Activated naive CD4-positive, alpha-beta T cell treated with anti-CD3 and anti-CD28 coated beads for 36 hours (primary cell): Measurements from ENCODE around the gene CCNE1. TPM values are rescaled to one million over a fixed set of nuclear protein-coding genes. Genes with fewer than 3 reads are reported as not detected.

Experiments used
- CTCF ChIA-PET: fragments of 350-600 bp; sonication (Branson Sonifier 250); formaldehyde crosslinking; loops from one replicate; lab custom pipeline; 2021; ENCODE audit warnings: antibody characterized with exemption; lab: Charles Lee
- DNase-seq: peaks from one replicate; pipeline ENCODE4 v3.0.0-alpha.2; 2020
- H3K27ac Mint-ChIP-seq: one replicate; pipeline ENCODE4 v1.8.0; 2021; ENCODE audit warnings: mild to moderate bottlenecking, mixed read lengths
- H3K27me3 Mint-ChIP-seq: one replicate; pipeline ENCODE4 v1.8.0; 2021; ENCODE audit warnings: low read depth, mixed read lengths
- H3K36me3 Mint-ChIP-seq: one replicate; pipeline ENCODE4 v1.8.0; 2021; ENCODE audit warnings: low read depth, mixed read lengths
- H3K4me1 Mint-ChIP-seq: one replicate; pipeline ENCODE4 v1.8.0; 2021; ENCODE audit warnings: low read depth, mixed read lengths
- H3K4me3 Mint-ChIP-seq: one replicate; pipeline ENCODE4 v1.8.0; 2021; ENCODE audit warnings: mild to moderate bottlenecking, moderate library complexity, mixed read lengths
- H3K9me3 Mint-ChIP-seq: one replicate; pipeline ENCODE4 v1.8.0; 2021; ENCODE audit warnings: mixed read lengths
- intact Hi-C: fragments of 100-400 bp; cut with micrococcal nuclease; formaldehyde crosslinking; loops from one replicate; pipeline ENCODE4 v1.15.1; 2023
- total RNA-seq, 2 experiments: library from RNA; stranded (reverse); gene quantifications; one replicate each; pipeline ENCODE4 v1.2.3, GENCODE V29; 2021

Gene CCNE1
- total RNA-seq, 2 experiments from 2014 or later: 31.2 to 34.1 TPM

DNA sequence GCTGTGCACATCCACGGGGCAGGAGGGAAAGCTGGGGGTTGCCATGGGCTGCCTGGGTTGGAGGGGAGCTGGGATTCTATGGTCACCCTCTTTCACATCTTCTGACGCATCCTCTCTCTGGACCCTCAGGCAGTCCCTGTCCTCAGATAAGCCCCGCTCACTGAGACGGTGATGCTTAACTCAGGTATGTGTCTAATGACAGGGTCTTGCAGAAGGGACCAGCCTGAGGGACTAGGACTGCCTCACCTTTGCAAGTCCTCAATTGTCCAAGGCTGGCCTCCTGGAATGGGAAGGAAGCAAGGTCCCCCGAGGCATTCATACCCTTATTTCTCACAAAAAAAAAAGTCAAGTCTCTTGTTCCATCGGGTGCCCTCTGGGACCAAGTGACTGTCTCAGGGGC is 37.7 kb upstream of the CCNE1 start:
- Mint-ChIP-seq H3K27me3 (no peaks in the 10 kb centered on the region), H3K36me3 (no peaks in the 10 kb centered on the region), H3K9me3 (no peaks in the 10 kb centered on the region), H3K4me3 (no peak overlapping the region), H3K27ac (no peak overlapping the region), H3K4me1 (no peaks in the 10 kb centered on the region)
- intact Hi-C loops: loop anchor here (5.0 kb wide), 1 partner anchor 38 kb away; the partner anchor contains the start of gene CCNE1
- CTCF ChIA-PET: interaction anchor here (3.4 to 4.4 kb wide), 2 partner anchors 13 to 98 kb away, joined by 16 to 17 read pairs; no protein-coding TSS in a partner anchor
- no peak for DNase-seq

DNA sequence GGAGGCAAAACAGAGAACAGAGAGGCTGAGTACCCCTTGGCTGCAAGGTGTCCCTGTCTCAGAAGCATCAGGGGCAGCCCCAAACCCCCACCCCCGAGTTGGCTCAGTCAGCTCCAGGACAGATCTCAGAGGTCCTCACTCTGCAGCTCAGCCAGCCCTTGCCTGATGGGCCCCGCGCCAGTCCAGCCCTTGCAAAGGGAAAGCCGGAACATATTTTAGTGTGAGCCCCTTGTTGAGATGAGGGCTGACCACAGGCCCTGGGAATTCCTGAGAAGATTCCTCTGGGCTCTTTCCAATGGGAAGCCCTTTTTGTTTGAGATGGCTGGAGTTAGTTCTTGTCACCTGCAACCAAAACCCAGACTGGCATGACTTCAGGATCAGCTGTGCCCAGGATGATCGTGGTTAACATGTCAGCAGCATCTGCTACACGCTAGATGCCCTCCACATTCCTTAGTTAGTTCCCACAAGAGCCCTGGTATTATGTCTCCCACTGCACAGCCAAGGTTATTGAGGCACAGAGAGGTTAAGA is 33.9 kb upstream of the CCNE1 start:
- CTCF ChIA-PET: interaction anchor here (0.6 to 1.2 kb wide), 2 partner anchors 95 to 331 kb away, joined by 3 read pairs; no protein-coding TSS in a partner anchor
- no peak for DNase-seq
- Mint-ChIP-seq H3K27ac (no peak overlapping the region), H3K9me3 (no peaks in the 10 kb centered on the region), H3K36me3 (no peaks in the 10 kb centered on the region), H3K27me3 (no peaks in the 10 kb centered on the region), H3K4me3 (no peak overlapping the region), H3K4me1 (no peaks in the 10 kb centered on the region)
- intact Hi-C loops: no loop called here

DNA sequence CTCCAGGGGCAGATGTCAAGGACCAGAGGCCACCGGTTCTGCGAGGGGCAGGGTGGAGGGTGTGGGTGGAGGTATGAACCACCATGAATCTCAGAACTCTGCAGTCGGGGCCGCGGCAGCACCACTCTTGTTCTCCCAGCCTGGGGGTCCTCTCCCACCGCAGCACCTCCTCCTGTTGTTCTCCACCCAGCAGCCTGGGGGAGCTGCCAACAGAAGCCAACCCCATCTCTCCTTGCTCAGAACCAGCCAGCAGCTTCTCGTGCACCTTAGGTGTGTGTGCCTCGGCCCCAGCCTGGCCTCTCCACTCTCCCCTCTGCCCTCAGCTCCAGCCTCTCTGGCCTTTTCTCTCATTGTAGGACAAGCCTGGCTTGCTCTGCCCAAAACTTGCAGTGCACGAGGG is 31.9 kb upstream of the CCNE1 start:
- Mint-ChIP-seq H3K27me3 (no peaks in the 10 kb centered on the region), H3K27ac (no peak overlapping the region), H3K4me1 (no peaks in the 10 kb centered on the region), H3K9me3 (no peaks in the 10 kb centered on the region), H3K36me3 (no peaks in the 10 kb centered on the region), H3K4me3 (no peak overlapping the region)
- intact Hi-C loops: no loop called here
- DNase-seq: peak; percentile 8
- CTCF ChIA-PET: interaction anchor here (0.6 to 1.1 kb wide), 2 partner anchors 20 to 61 kb away, joined by 3 to 5 read pairs; no protein-coding TSS in a partner anchor

DNA sequence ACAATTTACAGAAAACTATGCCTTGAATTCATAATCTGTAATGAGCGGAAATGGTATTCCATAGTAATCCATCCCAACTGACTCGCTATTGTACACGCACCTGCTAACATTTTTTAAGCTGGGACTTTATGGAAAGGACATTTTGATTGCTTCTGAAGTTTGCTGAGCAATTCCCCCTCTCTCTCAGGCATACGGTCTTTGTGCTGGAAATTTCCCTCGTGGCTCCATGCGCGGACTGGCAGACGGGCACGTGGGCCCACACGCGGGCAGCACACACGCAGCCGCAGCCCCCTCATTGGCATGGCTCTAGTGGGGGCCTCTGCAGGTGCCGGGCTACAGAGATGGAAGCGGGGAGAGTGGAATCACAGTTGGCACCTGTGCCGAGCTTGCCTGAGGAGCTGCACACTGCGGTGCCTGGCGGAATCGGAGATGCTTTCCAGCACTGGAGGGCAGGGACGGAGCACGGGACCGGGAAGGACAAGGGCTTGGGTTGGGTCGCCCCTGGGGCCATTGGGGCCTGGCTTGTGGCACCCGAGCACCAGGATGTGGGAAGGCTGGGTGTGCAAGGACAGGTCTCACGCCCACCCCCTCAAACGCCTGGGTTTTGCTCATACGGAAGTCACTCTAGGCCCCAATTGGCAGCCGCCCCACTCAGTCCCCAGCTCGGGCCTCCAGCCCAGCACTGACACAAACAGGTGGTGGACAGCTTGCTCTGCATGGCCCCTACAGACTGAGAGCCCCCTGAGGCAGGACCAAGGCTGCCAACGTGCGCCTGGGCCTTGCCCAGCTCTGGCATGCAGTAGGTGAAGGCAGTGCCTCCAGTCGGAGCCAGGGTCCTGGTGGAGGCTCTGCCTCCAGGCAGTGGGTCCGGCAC is 30.2 kb upstream of the CCNE1 start:
- Mint-ChIP-seq H3K9me3 (no peaks in the 10 kb centered on the region), H3K4me3 (no peak overlapping the region), H3K4me1 (no peaks in the 10 kb centered on the region), H3K36me3 (no peaks in the 10 kb centered on the region), H3K27ac (no peak overlapping the region), H3K27me3 (no peaks in the 10 kb centered on the region)
- no peak for DNase-seq
- intact Hi-C loops: no loop called here
- CTCF ChIA-PET: interaction anchor here (0.5 to 1.6 kb wide), 3 partner anchors 21 to 90 kb away, joined by 3 to 4 read pairs (median 3); no protein-coding TSS in a partner anchor

DNA sequence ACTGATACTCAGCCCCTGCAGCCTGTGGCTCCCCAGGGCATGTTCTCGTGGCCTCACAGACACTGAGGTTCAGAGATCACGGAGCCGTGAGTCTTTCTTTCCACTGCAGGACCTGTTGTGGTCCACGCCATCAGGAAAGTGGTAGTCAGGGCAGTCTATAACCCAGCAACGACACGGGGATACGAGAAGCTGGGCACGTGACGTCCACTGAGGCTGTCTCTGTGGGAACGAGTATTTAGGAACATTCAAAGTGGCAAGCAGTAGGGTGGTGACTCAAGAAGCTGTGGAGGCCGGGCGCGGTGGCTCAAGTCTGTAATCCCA is 29.6 kb upstream of the CCNE1 start:
- Mint-ChIP-seq H3K4me3 (no peak overlapping the region), H3K27me3 (no peaks in the 10 kb centered on the region), H3K9me3 (no peaks in the 10 kb centered on the region), H3K4me1 (no peaks in the 10 kb centered on the region), H3K27ac (no peak overlapping the region), H3K36me3 (no peaks in the 10 kb centered on the region)
- no peak for DNase-seq
- intact Hi-C loops: no loop called here
- CTCF ChIA-PET: interaction anchor here (0.5 to 1.6 kb wide), 4 partner anchors 18 to 89 kb away, joined by 3 to 4 read pairs (median 3); no protein-coding TSS in a partner anchor

DNA sequence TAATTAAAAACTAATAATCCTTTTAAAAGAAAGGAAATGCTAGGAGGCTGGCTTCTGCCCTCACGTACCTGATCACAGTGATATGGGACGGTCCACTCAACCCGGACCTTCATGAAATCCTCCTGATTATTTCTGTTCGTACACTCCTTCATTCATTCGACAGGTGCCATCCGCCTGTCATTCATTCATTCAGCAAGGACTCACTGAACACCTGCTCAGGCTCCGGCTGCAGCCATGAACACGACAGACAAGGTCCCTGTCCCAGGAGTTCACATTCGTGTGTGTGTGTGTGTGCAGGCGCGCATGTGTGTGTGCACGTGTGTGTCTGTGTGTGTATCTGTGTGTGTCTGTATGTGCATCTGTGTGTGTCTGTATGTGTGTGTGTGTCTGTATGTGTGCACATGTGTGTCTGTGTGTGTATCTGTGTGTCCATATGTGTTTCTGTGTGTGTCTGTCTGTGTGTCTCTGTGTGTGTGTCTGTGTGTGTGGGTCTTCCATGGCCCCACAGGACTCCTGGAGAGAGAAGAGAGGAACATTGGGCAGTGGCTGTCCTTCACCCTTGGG is 28.1 kb upstream of the CCNE1 start:
- CTCF ChIA-PET: no interaction called here
- DNase-seq: no peak
- H3K9me3 Mint-ChIP-seq: no peaks in the 10 kb centered on the region
- no peaks in the 10 kb centered on the region for H3K27me3 Mint-ChIP-seq
- intact Hi-C loops: no loop called here
- H3K27ac Mint-ChIP-seq: no peak overlapping the region
- H3K36me3 Mint-ChIP-seq: no peaks in the 10 kb centered on the region
- H3K4me3 Mint-ChIP-seq: no peak overlapping the region
- no peaks in the 10 kb centered on the region for H3K4me1 Mint-ChIP-seq

DNA sequence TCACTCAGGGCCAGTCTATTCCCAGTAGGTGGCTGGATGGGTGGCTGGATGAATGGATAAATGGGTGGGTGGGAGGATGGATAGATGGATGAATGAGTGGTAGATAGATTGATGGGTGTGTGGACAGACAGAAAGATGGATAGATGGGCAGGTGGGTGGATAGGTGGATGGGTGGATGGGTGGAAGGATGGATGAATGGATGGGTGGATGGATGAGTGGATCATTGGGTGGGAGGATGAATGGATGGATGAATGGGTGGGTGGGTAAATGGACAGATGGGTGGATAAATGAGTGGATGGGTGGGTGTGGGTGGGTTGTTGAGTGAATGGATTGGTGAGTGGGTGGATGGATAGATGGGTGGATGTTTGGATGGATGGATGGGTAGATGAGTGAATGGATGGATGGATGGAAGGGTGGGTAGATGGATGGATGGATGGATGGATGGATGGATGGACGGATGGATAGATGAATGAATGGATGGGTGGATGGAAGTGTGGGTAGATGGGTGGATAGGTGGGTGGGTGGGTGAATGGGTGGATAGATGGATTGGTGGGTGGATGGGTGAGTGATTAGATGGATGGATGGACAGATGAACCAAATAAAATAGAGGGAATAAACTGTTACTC is 27.1 kb upstream of the CCNE1 start:
- Mint-ChIP-seq H3K36me3 (no peaks in the 10 kb centered on the region), H3K4me1 (no peaks in the 10 kb centered on the region), H3K27me3 (no peaks in the 10 kb centered on the region), H3K27ac (no peak overlapping the region), H3K9me3 (no peaks in the 10 kb centered on the region), H3K4me3 (no peak overlapping the region)
- CTCF ChIA-PET: interaction anchor here (2.0 kb wide), 1 partner anchor 88 kb away, joined by 8 read pairs; no protein-coding TSS in a partner anchor
- DNase-seq: no peak
- intact Hi-C loops: no loop called here

DNA sequence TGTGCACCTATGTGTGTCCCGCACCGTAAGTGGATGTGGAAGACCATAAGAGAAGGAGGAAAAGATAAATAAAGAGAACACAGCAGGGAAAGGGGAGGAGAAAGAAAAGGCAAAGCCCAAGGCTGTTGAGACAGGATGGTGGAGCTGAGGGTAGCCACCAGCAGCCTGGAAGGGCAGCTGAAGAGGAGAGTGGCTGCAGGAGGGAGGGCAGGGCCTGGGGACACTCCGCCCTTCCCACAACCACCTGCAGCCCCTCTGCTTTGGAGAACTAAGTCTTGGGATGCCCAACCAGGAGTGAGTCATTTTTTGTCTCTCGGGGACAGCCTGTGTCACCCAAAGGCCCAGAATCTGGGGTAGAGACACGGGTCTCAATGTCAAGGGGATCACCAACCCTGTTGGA is 26.4 kb upstream of the CCNE1 start:
- Mint-ChIP-seq H3K27ac (no peak overlapping the region), H3K27me3 (no peaks in the 10 kb centered on the region), H3K4me3 (no peak overlapping the region), H3K9me3 (no peaks in the 10 kb centered on the region), H3K36me3 (no peaks in the 10 kb centered on the region), H3K4me1 (no peaks in the 10 kb centered on the region)
- CTCF ChIA-PET: interaction anchor here (0.6 to 2.0 kb wide), 3 partner anchors 69 to 292 kb away, joined by 3 to 8 read pairs (median 3); no protein-coding TSS in a partner anchor
- no peak for DNase-seq
- intact Hi-C loops: no loop called here

DNA sequence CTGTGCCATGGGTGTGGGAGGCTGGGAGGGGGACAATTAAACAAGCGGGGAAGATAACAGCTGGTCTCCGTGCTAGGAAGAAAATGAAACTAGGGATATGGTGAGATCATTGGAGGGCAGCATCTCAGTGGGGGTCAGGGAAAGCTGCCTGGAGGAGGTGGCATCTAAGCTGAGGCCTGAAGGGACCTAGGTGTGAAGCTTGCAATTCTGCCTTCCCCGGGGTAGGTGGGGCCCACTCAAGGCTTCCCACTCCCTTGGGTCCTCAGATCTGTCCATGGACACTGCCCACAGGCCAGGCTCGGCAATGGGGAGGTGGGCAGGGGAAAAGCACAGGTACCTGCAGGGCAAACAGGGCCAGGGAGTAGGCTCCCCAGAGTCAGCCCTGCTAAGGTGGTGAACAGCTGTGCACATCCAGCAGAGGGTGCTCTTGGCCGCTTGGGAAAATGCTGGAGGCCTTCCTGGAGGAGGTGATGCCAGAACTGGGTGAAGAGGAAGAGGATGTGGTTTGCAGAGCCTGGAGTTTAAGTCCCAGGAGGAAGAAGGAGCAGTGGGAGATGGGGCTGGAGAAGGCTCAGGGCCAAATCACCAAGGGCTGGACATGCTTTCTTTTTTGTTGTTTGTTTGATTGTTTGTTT is 25.7 kb upstream of the CCNE1 start:
- CTCF ChIA-PET: interaction anchor here (0.6 to 2.0 kb wide), 6 partner anchors 29 to 293 kb away, joined by 3 to 8 read pairs (median 4); no protein-coding TSS in a partner anchor
- no peak overlapping the region for H3K27ac Mint-ChIP-seq
- intact Hi-C loops: no loop called here
- H3K27me3 Mint-ChIP-seq: no peaks in the 10 kb centered on the region
- DNase-seq: peak; percentile 49
- H3K4me1 Mint-ChIP-seq: no peaks in the 10 kb centered on the region
- H3K36me3 Mint-ChIP-seq: no peaks in the 10 kb centered on the region
- H3K9me3 Mint-ChIP-seq: no peaks in the 10 kb centered on the region
- H3K4me3 Mint-ChIP-seq: no peak overlapping the region

DNA sequence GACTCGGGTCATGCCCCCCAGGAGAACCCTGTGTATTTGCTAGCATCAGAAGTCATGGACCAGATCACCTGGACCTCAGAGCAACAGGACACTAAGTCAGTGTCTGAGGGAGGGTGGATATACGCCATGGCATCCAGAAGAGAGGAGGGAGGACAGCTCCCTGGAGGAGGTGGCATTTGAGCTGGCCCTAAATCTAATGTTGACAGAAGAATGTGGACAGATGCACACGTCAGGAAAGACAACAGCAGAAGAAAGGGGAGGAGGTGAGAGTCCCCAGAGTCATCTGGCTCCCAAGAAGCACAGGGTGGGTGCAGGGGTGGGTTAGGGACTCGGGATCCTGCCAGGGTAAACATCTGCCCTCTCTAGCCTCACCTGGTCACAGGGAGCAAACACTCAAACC is 24.5 kb upstream of the CCNE1 start:
- CTCF ChIA-PET: interaction anchor here (0.8 to 1.3 kb wide), 2 partner anchors 58 to 77 kb away, joined by 4 to 5 read pairs; no protein-coding TSS in a partner anchor
- Mint-ChIP-seq H3K27ac (no peak overlapping the region), H3K9me3 (no peaks in the 10 kb centered on the region), H3K27me3 (no peaks in the 10 kb centered on the region), H3K36me3 (no peaks in the 10 kb centered on the region), H3K4me1 (no peaks in the 10 kb centered on the region), H3K4me3 (no peak overlapping the region)
- intact Hi-C loops: no loop called here
- DNase-seq: no peak

DNA sequence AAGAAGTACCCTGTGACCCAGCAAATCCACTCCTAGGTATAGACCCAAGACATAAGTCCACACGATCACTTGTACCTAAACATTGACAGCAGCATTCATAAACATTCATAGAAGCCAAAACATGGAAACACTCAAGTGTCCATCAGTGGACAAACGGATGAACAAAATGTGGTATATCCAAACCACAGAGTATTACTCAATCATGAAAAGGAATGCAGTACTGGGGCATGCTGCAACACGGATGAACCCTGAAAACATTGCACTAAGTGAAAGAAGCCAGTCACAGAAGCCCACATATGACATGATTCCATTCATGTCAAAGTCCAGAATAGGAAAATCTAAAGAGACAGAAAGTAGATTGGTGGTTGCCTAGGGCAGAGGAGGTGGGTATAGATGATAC is 22.8 kb upstream of the CCNE1 start:
- CTCF ChIA-PET: no interaction called here

More for the DNA sequence above, 22.8 kb upstream of the CCNE1 start:
- Mint-ChIP-seq H3K4me3 (no peak overlapping the region), H3K36me3 (no peaks in the 10 kb centered on the region), H3K4me1 (no peaks in the 10 kb centered on the region), H3K9me3 (no peaks in the 10 kb centered on the region), H3K27me3 (no peaks in the 10 kb centered on the region), H3K27ac (no peak overlapping the region)
- intact Hi-C loops: no loop called here
- no peak for DNase-seq
